Measurements from ENCODE around the gene KCNIP3. TPM values are rescaled to one million over a fixed set of nuclear protein-coding genes. Genes with fewer than 3 reads are reported as not detected.

KCNIP3 gene
- total and polyA plus RNA-seq, 4 donors, result 0.26 to 1.1 (median 0.62) TPM

DNA sequence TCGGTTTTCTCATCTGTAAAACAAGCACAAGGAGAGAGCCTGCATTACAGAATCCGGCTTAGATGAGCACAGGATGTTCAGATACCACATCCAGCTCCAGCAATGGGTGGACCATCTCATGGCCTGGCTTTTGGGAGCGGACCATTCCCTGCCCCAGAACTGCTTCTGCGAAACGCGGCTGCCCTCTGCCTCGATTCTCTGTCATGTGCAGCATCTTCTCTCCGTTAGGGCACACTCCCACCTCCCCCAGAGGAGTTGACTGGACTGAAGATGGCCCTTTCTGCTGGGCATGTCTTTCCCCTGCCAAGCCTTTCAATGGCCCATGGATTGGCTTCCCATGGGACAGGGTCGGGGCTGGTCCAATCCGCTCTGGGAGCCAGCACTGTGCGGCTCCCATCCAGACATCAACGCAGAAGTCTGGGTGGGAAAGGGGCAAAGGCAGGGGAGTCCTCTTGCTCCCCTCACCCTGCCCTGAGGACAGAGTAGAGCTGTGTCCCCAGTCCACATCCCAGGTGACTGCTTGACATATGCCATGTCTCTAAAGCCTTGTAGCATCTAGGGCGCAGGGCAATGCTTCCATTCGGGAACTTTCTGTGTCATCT, 91.0 kb downstream of the KCNIP3 start:
- no peaks in the 10 kb centered on the region for H3K9me3 ChIP-seq (ENCODE audit: control insufficient read depth in 4 of 4, low read length in 3 of 4)
- no peak for TF ChIP-seq NR2F2 (IDR thresholded peaks at IDR 0.05)
- TF ChIP-seq YY1 (IDR thresholded peaks at IDR 0.05), result no peak
- TF ChIP-seq, protein P1, sequence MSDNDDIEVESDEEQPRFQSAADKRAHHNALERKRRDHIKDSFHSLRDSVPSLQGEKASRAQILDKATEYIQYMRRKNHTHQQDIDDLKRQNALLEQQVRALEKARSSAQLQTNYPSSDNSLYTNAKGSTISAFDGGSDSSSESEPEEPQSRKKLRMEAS (IDR thresholded peaks at IDR 0.05), result no peak
- TF ChIP-seq FOXA2 (IDR thresholded peaks at IDR 0.05), result no peak
- no peak for TF ChIP-seq FOXA1 (IDR thresholded peaks at IDR 0.05)
- TF ChIP-seq JUND (IDR thresholded peaks at IDR 0.05), result no peak
- TF ChIP-seq, protein P2, sequence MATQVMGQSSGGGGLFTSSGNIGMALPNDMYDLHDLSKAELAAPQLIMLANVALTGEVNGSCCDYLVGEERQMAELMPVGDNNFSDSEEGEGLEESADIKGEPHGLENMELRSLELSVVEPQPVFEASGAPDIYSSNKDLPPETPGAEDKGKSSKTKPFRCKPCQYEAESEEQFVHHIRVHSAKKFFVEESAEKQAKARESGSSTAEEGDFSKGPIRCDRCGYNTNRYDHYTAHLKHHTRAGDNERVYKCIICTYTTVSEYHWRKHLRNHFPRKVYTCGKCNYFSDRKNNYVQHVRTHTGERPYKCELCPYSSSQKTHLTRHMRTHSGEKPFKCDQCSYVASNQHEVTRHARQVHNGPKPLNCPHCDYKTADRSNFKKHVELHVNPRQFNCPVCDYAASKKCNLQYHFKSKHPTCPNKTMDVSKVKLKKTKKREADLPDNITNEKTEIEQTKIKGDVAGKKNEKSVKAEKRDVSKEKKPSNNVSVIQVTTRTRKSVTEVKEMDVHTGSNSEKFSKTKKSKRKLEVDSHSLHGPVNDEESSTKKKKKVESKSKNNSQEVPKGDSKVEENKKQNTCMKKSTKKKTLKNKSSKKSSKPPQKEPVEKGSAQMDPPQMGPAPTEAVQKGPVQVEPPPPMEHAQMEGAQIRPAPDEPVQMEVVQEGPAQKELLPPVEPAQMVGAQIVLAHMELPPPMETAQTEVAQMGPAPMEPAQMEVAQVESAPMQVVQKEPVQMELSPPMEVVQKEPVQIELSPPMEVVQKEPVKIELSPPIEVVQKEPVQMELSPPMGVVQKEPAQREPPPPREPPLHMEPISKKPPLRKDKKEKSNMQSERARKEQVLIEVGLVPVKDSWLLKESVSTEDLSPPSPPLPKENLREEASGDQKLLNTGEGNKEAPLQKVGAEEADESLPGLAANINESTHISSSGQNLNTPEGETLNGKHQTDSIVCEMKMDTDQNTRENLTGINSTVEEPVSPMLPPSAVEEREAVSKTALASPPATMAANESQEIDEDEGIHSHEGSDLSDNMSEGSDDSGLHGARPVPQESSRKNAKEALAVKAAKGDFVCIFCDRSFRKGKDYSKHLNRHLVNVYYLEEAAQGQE (IDR thresholded peaks at IDR 0.05), result no peak
- no peak for TF ChIP-seq EGR1 (IDR thresholded peaks at IDR 0.05; ENCODE audit: low read depth in 2 of 2)
- TF ChIP-seq SP1 (IDR thresholded peaks at IDR 0.05), result no peak
- no peak for TF ChIP-seq HNF4A (conservative IDR thresholded peaks at IDR 0.05)
- no peak for TF ChIP-seq GABPA (IDR thresholded peaks at IDR 0.05 in 1 of 2, conservative IDR thresholded peaks at IDR 0.05 in 1 of 2)
- TF ChIP-seq, protein P3, sequence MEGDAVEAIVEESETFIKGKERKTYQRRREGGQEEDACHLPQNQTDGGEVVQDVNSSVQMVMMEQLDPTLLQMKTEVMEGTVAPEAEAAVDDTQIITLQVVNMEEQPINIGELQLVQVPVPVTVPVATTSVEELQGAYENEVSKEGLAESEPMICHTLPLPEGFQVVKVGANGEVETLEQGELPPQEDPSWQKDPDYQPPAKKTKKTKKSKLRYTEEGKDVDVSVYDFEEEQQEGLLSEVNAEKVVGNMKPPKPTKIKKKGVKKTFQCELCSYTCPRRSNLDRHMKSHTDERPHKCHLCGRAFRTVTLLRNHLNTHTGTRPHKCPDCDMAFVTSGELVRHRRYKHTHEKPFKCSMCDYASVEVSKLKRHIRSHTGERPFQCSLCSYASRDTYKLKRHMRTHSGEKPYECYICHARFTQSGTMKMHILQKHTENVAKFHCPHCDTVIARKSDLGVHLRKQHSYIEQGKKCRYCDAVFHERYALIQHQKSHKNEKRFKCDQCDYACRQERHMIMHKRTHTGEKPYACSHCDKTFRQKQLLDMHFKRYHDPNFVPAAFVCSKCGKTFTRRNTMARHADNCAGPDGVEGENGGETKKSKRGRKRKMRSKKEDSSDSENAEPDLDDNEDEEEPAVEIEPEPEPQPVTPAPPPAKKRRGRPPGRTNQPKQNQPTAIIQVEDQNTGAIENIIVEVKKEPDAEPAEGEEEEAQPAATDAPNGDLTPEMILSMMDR (IDR thresholded peaks at IDR 0.05; ENCODE audit: low read depth, low read length, missing input control), result no peak
- no peak overlapping the region for H3K27ac ChIP-seq (ENCODE audit: low read depth in 1 of 2, low read length in 2 of 2)
- WGBS, result 93% methylated on average over 14 of the region's 14 CpGs
- H3K9ac ChIP-seq (ENCODE audit: low read depth in 1 of 2, low read length in 2 of 2), result no peak overlapping the region
- DNase-seq (ENCODE audit: low spot score), result no peak
- H3K4me3 ChIP-seq (ENCODE audit: low read depth in 1 of 3, low read length in 3 of 3), result no peak overlapping the region
- H3K27me3 ChIP-seq (ENCODE audit: control insufficient read depth in 4 of 4, insufficient read depth in 4 of 4, low read length in 3 of 4), result no peaks in the 10 kb centered on the region
- peaks cover 23 to 63% (median 49%) of the 10 kb centered on the region in 4 donors for H3K4me1 ChIP-seq (ENCODE audit: control insufficient read depth in 4 of 4, insufficient read depth in 4 of 4, low read length in 3 of 4)
- no peaks in the 10 kb centered on the region for H3K36me3 ChIP-seq (ENCODE audit: control insufficient read depth in 4 of 4, insufficient read depth in 3 of 4, low read depth in 1 of 4, low read length in 3 of 4)

DNA sequence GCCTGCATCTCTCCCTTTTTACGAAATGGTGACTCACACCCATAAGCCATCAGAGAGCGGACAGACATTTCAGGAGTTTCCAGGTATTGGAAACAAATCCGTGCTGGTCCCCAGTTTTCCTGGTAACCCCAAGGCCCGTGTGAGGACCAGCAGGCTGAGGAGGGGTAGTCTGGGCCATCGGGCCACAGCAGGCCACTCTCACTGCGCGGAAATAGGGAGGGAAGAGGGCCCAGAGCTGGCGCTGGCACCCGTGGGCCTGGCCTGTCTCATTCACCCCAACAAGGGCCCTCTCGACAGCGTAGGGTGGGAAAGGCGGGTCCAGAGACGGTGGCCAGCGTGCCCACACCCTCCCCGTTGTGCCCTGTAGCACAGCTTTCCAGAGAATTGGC, 91.7 kb downstream of the KCNIP3 start:
- Histone ChIP-seq H3K4me1 (ENCODE audit: control insufficient read depth in 4 of 4, insufficient read depth in 4 of 4, low read length in 3 of 4) (peaks cover 26 to 66% (median 54%) of the 10 kb centered on the region in 4 donors), H3K27me3 (ENCODE audit: control insufficient read depth in 4 of 4, insufficient read depth in 4 of 4, low read length in 3 of 4) (no peaks in the 10 kb centered on the region), H3K36me3 (ENCODE audit: control insufficient read depth in 4 of 4, insufficient read depth in 3 of 4, low read depth in 1 of 4, low read length in 3 of 4) (no peaks in the 10 kb centered on the region), H3K9me3 (ENCODE audit: control insufficient read depth in 4 of 4, low read length in 3 of 4) (no peaks in the 10 kb centered on the region), H3K4me3 (ENCODE audit: low read depth in 1 of 3, low read length in 3 of 3) (no peak overlapping the region), H3K9ac (ENCODE audit: low read depth in 1 of 2, low read length in 2 of 2) (no peak overlapping the region), H3K27ac (ENCODE audit: low read depth in 1 of 2, low read length in 2 of 2) (no peak overlapping the region)
- no peak for TF ChIP-seq YY1 (IDR thresholded peaks at IDR 0.05)
- TF ChIP-seq HNF4A (conservative IDR thresholded peaks at IDR 0.05), result no peak
- TF ChIP-seq, protein P1 (IDR thresholded peaks at IDR 0.05), result no peak
- TF ChIP-seq FOXA2 (IDR thresholded peaks at IDR 0.05), result no peak
- no peak for TF ChIP-seq SP1 (IDR thresholded peaks at IDR 0.05)
- TF ChIP-seq RXRA (IDR thresholded peaks at IDR 0.05), result no peak
- TF ChIP-seq, protein P2 (IDR thresholded peaks at IDR 0.05), result no peak
- no peak for TF ChIP-seq EGR1 (IDR thresholded peaks at IDR 0.05; ENCODE audit: low read depth in 2 of 2)
- TF ChIP-seq JUND (IDR thresholded peaks at IDR 0.05), result no peak
- TF ChIP-seq HNF4G (IDR thresholded peaks at IDR 0.05), result no peak
- TF ChIP-seq FOXA1 (IDR thresholded peaks at IDR 0.05), result no peak
- WGBS, result 74% methylated on average over 15 of the region's 15 CpGs
- no peak for DNase-seq (ENCODE audit: low spot score)

Measured in liver (tissue), 9 donors.